ENCODE data around the gene CFAP299. TPM values are rescaled to one million over a fixed set of nuclear protein-coding genes. Genes with fewer than 3 reads are reported as not detected.

Gene CFAP299
- total and polyA plus RNA-seq, 4 donors = 2.8 to 30.2 (median 6.6) TPM

DNA sequence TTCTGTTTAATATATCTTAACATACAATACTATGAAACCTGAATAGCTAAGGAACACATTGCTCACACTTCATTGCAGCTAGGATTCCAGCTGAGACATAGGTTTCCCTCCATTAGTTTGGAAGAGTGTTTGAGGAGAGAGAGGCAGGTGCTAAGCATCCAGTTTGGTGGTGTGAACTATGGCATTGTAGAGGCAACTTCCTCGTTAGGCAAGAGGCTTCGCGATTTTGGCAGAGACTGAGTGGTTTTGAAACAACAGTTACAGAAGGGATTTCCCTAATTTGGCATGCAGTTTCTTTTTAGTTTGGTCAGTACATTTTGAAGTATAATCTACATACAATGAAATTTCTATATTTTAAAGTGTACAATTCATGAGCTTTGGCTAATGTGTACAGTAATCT is 577.9 kb downstream of the CFAP299 start:
- Histone ChIP-seq H3K27me3 (ENCODE audit: control insufficient read depth in 3 of 3, insufficient read depth in 3 of 3, low read length in 2 of 3) (no peaks in the 10 kb centered on the region), H3K4me3 (no peak overlapping the region), H3K9ac (ENCODE audit: insufficient read depth in 1 of 2, low read length in 2 of 2) (no peak overlapping the region), H3K27ac (ENCODE audit: low read depth in 1 of 2, low read length in 1 of 2) (no peak overlapping the region), H3K4me1 (ENCODE audit: control insufficient read depth in 5 of 5, insufficient read depth in 5 of 5, low read length in 5 of 5) (peaks cover 0 to 2% (median 0%) of the 10 kb centered on the region in 5 donors), H3K36me3 (ENCODE audit: control insufficient read depth in 4 of 4, insufficient read depth in 4 of 4, low read length in 4 of 4) (no peaks in the 10 kb centered on the region), H3K9me3 (ENCODE audit: control insufficient read depth in 4 of 4, insufficient read depth in 3 of 4, low read length in 3 of 4) (no peaks in the 10 kb centered on the region)
- TF ChIP-seq, protein P1, sequence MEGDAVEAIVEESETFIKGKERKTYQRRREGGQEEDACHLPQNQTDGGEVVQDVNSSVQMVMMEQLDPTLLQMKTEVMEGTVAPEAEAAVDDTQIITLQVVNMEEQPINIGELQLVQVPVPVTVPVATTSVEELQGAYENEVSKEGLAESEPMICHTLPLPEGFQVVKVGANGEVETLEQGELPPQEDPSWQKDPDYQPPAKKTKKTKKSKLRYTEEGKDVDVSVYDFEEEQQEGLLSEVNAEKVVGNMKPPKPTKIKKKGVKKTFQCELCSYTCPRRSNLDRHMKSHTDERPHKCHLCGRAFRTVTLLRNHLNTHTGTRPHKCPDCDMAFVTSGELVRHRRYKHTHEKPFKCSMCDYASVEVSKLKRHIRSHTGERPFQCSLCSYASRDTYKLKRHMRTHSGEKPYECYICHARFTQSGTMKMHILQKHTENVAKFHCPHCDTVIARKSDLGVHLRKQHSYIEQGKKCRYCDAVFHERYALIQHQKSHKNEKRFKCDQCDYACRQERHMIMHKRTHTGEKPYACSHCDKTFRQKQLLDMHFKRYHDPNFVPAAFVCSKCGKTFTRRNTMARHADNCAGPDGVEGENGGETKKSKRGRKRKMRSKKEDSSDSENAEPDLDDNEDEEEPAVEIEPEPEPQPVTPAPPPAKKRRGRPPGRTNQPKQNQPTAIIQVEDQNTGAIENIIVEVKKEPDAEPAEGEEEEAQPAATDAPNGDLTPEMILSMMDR (IDR thresholded peaks at IDR 0.05; ENCODE audit: control extremely low read depth, extremely low read depth) = no peak
- ATAC-seq (ENCODE audit: insufficient read depth, low FRiP score) (no peak), DNase-seq (no peak)
- WGBS, 2 donors = 23 to 42% methylated on average over 3 of the region's 3 CpGs

DNA sequence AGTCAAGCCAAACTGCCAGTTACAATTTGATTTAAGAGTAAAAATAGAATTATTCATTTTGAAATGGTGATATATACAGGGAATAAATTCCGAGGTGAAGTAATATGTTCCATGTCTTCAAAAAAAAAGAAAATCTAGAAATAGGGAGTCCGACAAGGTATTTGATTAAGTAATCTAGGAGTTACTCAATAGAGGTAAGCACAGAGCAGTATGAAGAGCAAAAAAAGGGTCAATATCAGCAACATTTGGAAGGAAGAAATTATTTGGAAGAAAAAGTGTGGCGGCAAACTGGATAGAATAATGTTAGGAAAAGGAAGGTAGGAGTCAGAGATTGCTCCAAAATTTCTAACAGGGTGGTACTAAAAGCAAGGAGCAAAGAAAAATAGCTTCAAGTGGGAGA is 581.2 kb downstream of the CFAP299 start:
- TF ChIP-seq, protein P1 (IDR thresholded peaks at IDR 0.05; ENCODE audit: control extremely low read depth, extremely low read depth) = no peak
- Histone ChIP-seq H3K9me3 (ENCODE audit: control insufficient read depth in 4 of 4, insufficient read depth in 3 of 4, low read length in 3 of 4) (no peaks in the 10 kb centered on the region), H3K4me3 (no peak overlapping the region), H3K36me3 (ENCODE audit: control insufficient read depth in 4 of 4, insufficient read depth in 4 of 4, low read length in 4 of 4) (no peaks in the 10 kb centered on the region), H3K27ac (ENCODE audit: low read depth in 1 of 2, low read length in 1 of 2) (no peak overlapping the region), H3K4me1 (ENCODE audit: control insufficient read depth in 5 of 5, insufficient read depth in 5 of 5, low read length in 5 of 5) (peaks cover 0 to 2% (median 0%) of the 10 kb centered on the region in 5 donors), H3K9ac (ENCODE audit: insufficient read depth in 1 of 2, low read length in 2 of 2) (no peak overlapping the region), H3K27me3 (ENCODE audit: control insufficient read depth in 3 of 3, insufficient read depth in 3 of 3, low read length in 2 of 3) (no peaks in the 10 kb centered on the region)
- DNase-seq (no peak), ATAC-seq (ENCODE audit: insufficient read depth, low FRiP score) (no peak)
- WGBS, 2 donors = 89 to 91% methylated on average over 3 of the region's 3 CpGs

DNA sequence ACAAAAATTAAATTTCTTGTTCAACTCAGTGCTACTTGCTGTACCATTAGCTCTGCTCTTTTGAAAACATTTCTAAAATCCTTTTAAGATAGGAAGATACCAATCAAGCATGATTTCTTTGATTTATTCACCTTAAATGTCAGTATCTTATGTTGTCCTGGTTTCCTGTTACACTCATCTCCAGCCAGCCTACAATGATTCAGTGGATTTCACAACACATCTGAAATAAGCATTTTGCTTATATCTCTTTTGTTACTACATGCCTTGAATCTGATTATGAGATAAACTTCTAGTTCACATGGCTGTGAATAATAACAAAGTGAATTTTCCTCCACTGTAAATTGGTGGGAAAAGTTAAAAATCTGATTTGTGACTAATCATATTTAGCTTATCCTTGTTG is 582.5 kb downstream of the CFAP299 start:
- DNase-seq (no peak), ATAC-seq (ENCODE audit: insufficient read depth, low FRiP score) (no peak)
- Histone ChIP-seq H3K4me1 (ENCODE audit: control insufficient read depth in 5 of 5, insufficient read depth in 5 of 5, low read length in 5 of 5) (no peaks in the 10 kb centered on the region), H3K4me3 (no peak overlapping the region), H3K9me3 (ENCODE audit: control insufficient read depth in 4 of 4, insufficient read depth in 3 of 4, low read length in 3 of 4) (no peaks in the 10 kb centered on the region), H3K27me3 (ENCODE audit: control insufficient read depth in 3 of 3, insufficient read depth in 3 of 3, low read length in 2 of 3) (no peaks in the 10 kb centered on the region), H3K9ac (ENCODE audit: insufficient read depth in 1 of 2, low read length in 2 of 2) (no peak overlapping the region), H3K27ac (ENCODE audit: low read depth in 1 of 2, low read length in 1 of 2) (no peak overlapping the region), H3K36me3 (ENCODE audit: control insufficient read depth in 4 of 4, insufficient read depth in 4 of 4, low read length in 4 of 4) (no peaks in the 10 kb centered on the region)
- TF ChIP-seq, protein P1 (IDR thresholded peaks at IDR 0.05; ENCODE audit: control extremely low read depth, extremely low read depth) = no peak

DNA sequence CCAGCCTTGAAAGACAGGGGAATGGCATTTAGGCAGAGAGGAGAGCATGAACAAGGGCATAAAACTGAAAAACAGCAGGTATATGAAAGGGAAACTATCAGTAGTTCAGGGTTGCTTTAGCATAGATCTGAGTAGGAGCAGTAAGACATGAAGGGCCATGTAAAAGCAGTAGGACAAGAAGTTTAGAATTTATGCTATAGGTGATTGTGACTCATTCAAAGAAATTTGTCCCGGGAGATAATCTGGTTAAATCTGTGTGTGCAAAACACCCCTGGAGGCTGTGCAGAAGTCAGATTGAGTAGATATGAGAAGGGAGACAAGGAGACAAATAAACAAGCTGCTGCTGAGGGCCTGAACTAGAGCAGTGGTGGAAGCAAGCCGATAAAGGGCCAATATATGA is 585.9 kb downstream of the CFAP299 start:
- Histone ChIP-seq H3K9ac (ENCODE audit: insufficient read depth in 1 of 2, low read length in 2 of 2) (no peak overlapping the region), H3K9me3 (ENCODE audit: control insufficient read depth in 4 of 4, insufficient read depth in 3 of 4, low read length in 3 of 4) (no peaks in the 10 kb centered on the region), H3K27me3 (ENCODE audit: control insufficient read depth in 3 of 3, insufficient read depth in 3 of 3, low read length in 2 of 3) (no peaks in the 10 kb centered on the region), H3K36me3 (ENCODE audit: control insufficient read depth in 4 of 4, insufficient read depth in 4 of 4, low read length in 4 of 4) (no peaks in the 10 kb centered on the region), H3K27ac (ENCODE audit: low read depth in 1 of 2, low read length in 1 of 2) (no peak overlapping the region), H3K4me1 (ENCODE audit: control insufficient read depth in 5 of 5, insufficient read depth in 5 of 5, low read length in 5 of 5) (no peaks in the 10 kb centered on the region), H3K4me3 (no peak overlapping the region)
- WGBS, 2 donors = 78 to 85% methylated on average over 2 of the region's 2 CpGs
- TF ChIP-seq, protein P1 (IDR thresholded peaks at IDR 0.05; ENCODE audit: control extremely low read depth, extremely low read depth) = no peak
- no peak for ATAC-seq (ENCODE audit: insufficient read depth, low FRiP score)
- DNase-seq = no peak

Data from lung (tissue), 12 donors.